Hepatocyte (in vitro differentiated cells): ENCODE results near the gene TSPEAR.

ENCODE experiments used
- CTCF ChIP-seq: fragments of 200-600 bp; sonication (generic); IDR thresholded peaks from 2 replicates; pipeline ENCODE4 v1.5.1; 2016; ENCODE audit warnings: antibody characterized with exemption, mild to moderate bottlenecking; ENCODE audit not compliant: poor library complexity
- EZH2 ChIP-seq: fragments of 200-600 bp; sonication (generic); IDR thresholded peaks from 2 replicates; pipeline ENCODE4 v1.6.1; 2016; ENCODE audit warnings: antibody characterized with exemption, mild to moderate bottlenecking, borderline replicate concordance
- EZH2phosphoT487 ChIP-seq: fragments of 200-600 bp; sonication (generic); IDR thresholded peaks from one replicate; pipeline ENCODE4 v1.6.1; 2018; ENCODE audit warnings: antibody characterized with exemption, mild to moderate bottlenecking, low read depth, moderate library complexity; ENCODE audit not compliant: unreplicated experiment, severe bottlenecking

GRCh38 chr21:44741921-44742320, 30.5 kb upstream of the TSPEAR start:
- no peak for TF ChIP-seq CTCF
- TF ChIP-seq EZH2: no peak
- TF ChIP-seq EZH2phosphoT487: no peak
